Mesendoderm (in vitro differentiated cells): Measurements from ENCODE around the gene HSD11B2.

ENCODE experiments used
- DNase-seq: peaks from one replicate; pipeline ENCODE4 v3.0.0; 2013
- H2AK5ac ChIP-seq: 2 replicates; pipeline ENCODE4 v1.6.1; 2013; ENCODE audit warnings: low read length, inconsistent platforms
- H2BK120ac ChIP-seq: 2 replicates; pipeline ENCODE4 v1.6.1; 2013; ENCODE audit warnings: low read depth, mild to moderate bottlenecking, low read length, moderate library complexity, mixed read lengths
- H2BK15ac ChIP-seq: replicated peaks from 2 replicates; pipeline ENCODE4 v1.6.1; 2013; ENCODE audit warnings: low read depth, mild to moderate bottlenecking, moderate library complexity
- H2BK5ac ChIP-seq: 2 replicates; pipeline ENCODE4 v1.6.1; 2013; ENCODE audit warnings: low read length, inconsistent platforms
- H3K18ac ChIP-seq: 2 replicates; pipeline ENCODE4 v1.6.1; 2013; ENCODE audit warnings: mild to moderate bottlenecking, low read length, mixed read lengths
- H3K23ac ChIP-seq: one replicate; pipeline ENCODE4 v1.6.1; 2013; ENCODE audit warnings: low read length
- H3K27ac ChIP-seq: 2 replicates; pipeline ENCODE4 v1.5.1; 2013; ENCODE audit warnings: low read depth, mild to moderate bottlenecking, inconsistent platforms, low read length, moderate library complexity
- H3K27me3 ChIP-seq: 2 replicates; pipeline ENCODE4 v1.6.1; 2013; ENCODE audit warnings: low read length, control low read depth, mild to moderate bottlenecking, inconsistent platforms; ENCODE audit not compliant: insufficient read depth, poor library complexity
- H3K36me3 ChIP-seq: 2 replicates; pipeline ENCODE4 v1.6.1; 2013; ENCODE audit warnings: low read length, inconsistent platforms; ENCODE audit not compliant: control insufficient read depth, insufficient read depth
- H3K4ac ChIP-seq: one replicate; pipeline ENCODE4 v1.6.1; 2013; ENCODE audit warnings: low read depth, mild to moderate bottlenecking, low read length, moderate library complexity
- H3K4me1 ChIP-seq: 2 replicates; pipeline ENCODE4 v1.6.1; 2013; ENCODE audit warnings: low read depth, low read length, inconsistent platforms; ENCODE audit not compliant: control insufficient read depth
- H3K4me2 ChIP-seq: 2 replicates; pipeline ENCODE4 v1.6.1; 2013; ENCODE audit warnings: low read length
- H3K4me3 ChIP-seq: 2 replicates; pipeline ENCODE4 v1.5.1; 2013; ENCODE audit warnings: mild to moderate bottlenecking, low read length
- H3K56ac ChIP-seq: one replicate; pipeline ENCODE4 v1.6.1; 2013; ENCODE audit warnings: low read length
- H3K79me1 ChIP-seq: 2 replicates; pipeline ENCODE4 v1.6.1; 2013; ENCODE audit warnings: low read length, inconsistent platforms
- H3K79me2 ChIP-seq: 2 replicates; pipeline ENCODE4 v1.6.1; 2013; ENCODE audit warnings: mild to moderate bottlenecking, low read length; ENCODE audit not compliant: control insufficient read depth, insufficient read depth
- H3K9ac ChIP-seq: 2 replicates; pipeline ENCODE4 v1.6.1; 2013; ENCODE audit warnings: low read length, inconsistent platforms
- H4K5ac ChIP-seq: one replicate; pipeline ENCODE4 v1.6.1; 2013; ENCODE audit warnings: low read length
- H4K8ac ChIP-seq: one replicate; pipeline ENCODE4 v1.6.1; 2013; ENCODE audit warnings: low read depth, mild to moderate bottlenecking, control low read depth, low read length, moderate library complexity
- WGBS: extraction: QIAGEN DNeasy Blood & Tissue Kit; methylation state at CpG from one replicate; pipeline ENCODE4 v1.1.7; 2013; ENCODE audit warnings: low lambda C conversion rate, missing lambda C conversion rate; ENCODE audit not compliant: insufficient coverage; ENCODE audit errors: extremely low coverage; 5-methylcytosine and 5-hydroxymethylcytosine counted together

Gene HSD11B2

GRCh38 chr16:67432506-67432890 is 1.6 kb downstream of the HSD11B2 start:
- Histone ChIP-seq H3K56ac (peak overlapping the region; percentile 65), H2BK5ac (no peak overlapping the region), H3K9ac (peak overlapping the region; percentile 8), H4K5ac (no peak overlapping the region), H3K36me3 (no peaks in the 10 kb centered on the region), H3K18ac (peak overlapping the region; percentile 32), H3K27me3 (peaks cover 4% of the 10 kb centered on the region), H2BK120ac (no peak overlapping the region), H3K4me1 (peaks cover 9% of the 10 kb centered on the region), H3K4ac (peak overlapping the region; percentile 5), H4K8ac (no peak overlapping the region), H3K23ac (no peak overlapping the region), H2AK5ac (no peak overlapping the region), H3K4me3 (no peak overlapping the region), H3K79me2 (no peaks in the 10 kb centered on the region), H3K4me2 (no peak overlapping the region), H3K27ac (no peak overlapping the region), H2BK15ac (no peak overlapping the region), H3K79me1 (no peaks in the 10 kb centered on the region)
- no peak for DNase-seq
- no CpG with 5 or more reads among the region's 5 CpGs for WGBS

- H3K23ac ChIP-seq = no peak overlapping the region
- no peak for DNase-seq
- H3K18ac ChIP-seq = no peak overlapping the region
- no peaks in the 10 kb centered on the region for H3K36me3 ChIP-seq
- H3K4ac ChIP-seq = no peak overlapping the region
- no peak overlapping the region for H2BK120ac ChIP-seq
- no peak overlapping the region for H3K27ac ChIP-seq
- H3K79me2 ChIP-seq = no peaks in the 10 kb centered on the region
- peaks cover 4% of the 10 kb centered on the region for H3K27me3 ChIP-seq
- H3K56ac ChIP-seq = peak overlapping the region; percentile 65
- no peak overlapping the region for H4K8ac ChIP-seq
- H2BK15ac ChIP-seq = no peak overlapping the region
- H3K4me1 ChIP-seq = peaks cover 9% of the 10 kb centered on the region
- H2AK5ac ChIP-seq = no peak overlapping the region
- WGBS = no CpG with 5 or more reads among the region's 5 CpGs
- no peak overlapping the region for H3K4me3 ChIP-seq
- no peak overlapping the region for H3K4me2 ChIP-seq
- H3K9ac ChIP-seq = peak overlapping the region; percentile 8
- no peak overlapping the region for H2BK5ac ChIP-seq
- H4K5ac ChIP-seq = no peak overlapping the region
- no peaks in the 10 kb centered on the region for H3K79me1 ChIP-seq
These were observed 2.3 kb downstream of the HSD11B2 start for GRCh38 chr16:67433131-67433719.

- Histone ChIP-seq H4K8ac (no peak overlapping the region), H3K4me3 (no peak overlapping the region), H3K4me1 (peaks cover 7% of the 10 kb centered on the region), H3K27me3 (no peaks in the 10 kb centered on the region), H4K5ac (no peak overlapping the region), H3K23ac (no peak overlapping the region), H3K79me2 (no peaks in the 10 kb centered on the region), H2AK5ac (no peak overlapping the region), H3K18ac (no peak overlapping the region), H3K56ac (no peak overlapping the region), H2BK5ac (no peak overlapping the region), H2BK15ac (no peak overlapping the region), H3K27ac (no peak overlapping the region), H2BK120ac (no peak overlapping the region), H3K9ac (no peak overlapping the region), H3K36me3 (peaks cover 4% of the 10 kb centered on the region), H3K79me1 (no peaks in the 10 kb centered on the region), H3K4me2 (no peak overlapping the region), H3K4ac (no peak overlapping the region)
- DNase-seq = no peak
- no CpG with 5 or more reads among the region's 16 CpGs for WGBS
These were observed 4.8 kb downstream of the HSD11B2 start for GRCh38 chr16:67435758-67436164.

GRCh38 chr16:67436640-67437193 is 5.8 kb downstream of the HSD11B2 start:
- no peak overlapping the region for H2BK15ac ChIP-seq
- H3K4me3 ChIP-seq = no peak overlapping the region
- H3K27me3 ChIP-seq = no peaks in the 10 kb centered on the region
- no peaks in the 10 kb centered on the region for H3K79me2 ChIP-seq
- H3K79me1 ChIP-seq = no peaks in the 10 kb centered on the region
- no peak overlapping the region for H2AK5ac ChIP-seq
- WGBS = no CpG with 5 or more reads among the region's 23 CpGs
- no peak overlapping the region for H4K5ac ChIP-seq
- no peak overlapping the region for H2BK120ac ChIP-seq
- no peak overlapping the region for H3K9ac ChIP-seq
- H3K18ac ChIP-seq = no peak overlapping the region
- no peak overlapping the region for H3K27ac ChIP-seq
- peaks cover 4% of the 10 kb centered on the region for H3K36me3 ChIP-seq
- no peak overlapping the region for H4K8ac ChIP-seq
- H3K4me2 ChIP-seq = no peak overlapping the region
- H3K4ac ChIP-seq = no peak overlapping the region
- DNase-seq = no peak
- H3K23ac ChIP-seq = no peak overlapping the region
- H3K4me1 ChIP-seq = peaks cover 5% of the 10 kb centered on the region
- no peak overlapping the region for H2BK5ac ChIP-seq
- H3K56ac ChIP-seq = no peak overlapping the region

- no peak overlapping the region for H2AK5ac ChIP-seq
- no peak overlapping the region for H3K27ac ChIP-seq
- no peak overlapping the region for H3K23ac ChIP-seq
- H2BK15ac ChIP-seq = no peak overlapping the region
- no peaks in the 10 kb centered on the region for H3K79me2 ChIP-seq
- H3K4me1 ChIP-seq = no peaks in the 10 kb centered on the region
- DNase-seq = no peak
- no peak overlapping the region for H2BK120ac ChIP-seq
- H3K4me2 ChIP-seq = no peak overlapping the region
- no peaks in the 10 kb centered on the region for H3K79me1 ChIP-seq
- H3K4ac ChIP-seq = no peak overlapping the region
- H3K36me3 ChIP-seq = peaks cover 4% of the 10 kb centered on the region
- H3K56ac ChIP-seq = no peak overlapping the region
- H3K18ac ChIP-seq = no peak overlapping the region
- no peak overlapping the region for H4K5ac ChIP-seq
- no peaks in the 10 kb centered on the region for H3K27me3 ChIP-seq
- WGBS = no CpG with 5 or more reads among the region's 4 CpGs
- no peak overlapping the region for H3K9ac ChIP-seq
- no peak overlapping the region for H2BK5ac ChIP-seq
- H3K4me3 ChIP-seq = no peak overlapping the region
- no peak overlapping the region for H4K8ac ChIP-seq
These were observed 6.6 kb downstream of the HSD11B2 start for GRCh38 chr16:67437513-67437912.
